Liver (tissue), 3 donors: ENCODE results near the gene SLU7.

Experiments used
- EGR1 ChIP-seq, 2 donors: IDR thresholded peaks; 2 replicates each; pipeline ENCODE4 v1.6.1; 2016 to 2018; ENCODE audit warnings: antibody characterized with exemption in 2 of 2, low read depth in 2 of 2
- FOXA1 ChIP-seq: IDR thresholded peaks from 2 replicates; pipeline ENCODE4 v1.6.1; 2016; ENCODE audit warnings: antibody characterized with exemption
- FOXA2 ChIP-seq: IDR thresholded peaks from 2 replicates; pipeline ENCODE4 v1.6.1; 2016; ENCODE audit warnings: antibody characterized with exemption
- GABPA ChIP-seq, 2 donors: IDR thresholded peaks in 1 of 2; conservative IDR thresholded peaks in 1 of 2; 2 replicates each; pipeline ENCODE4 v1.6.1; 2016; ENCODE audit warnings: antibody characterized with exemption in 2 of 2, mild to moderate bottlenecking in 1 of 2, moderate library complexity in 1 of 2
- HNF4G ChIP-seq: IDR thresholded peaks from 2 replicates; pipeline ENCODE4 v1.6.1; 2016; ENCODE audit warnings: antibody characterized with exemption
- SP1 ChIP-seq: IDR thresholded peaks from 2 replicates; pipeline ENCODE4 v1.6.1; 2018; ENCODE audit warnings: antibody characterized with exemption, mild to moderate bottlenecking
- TAF1 ChIP-seq: conservative IDR thresholded peaks from 2 replicates; pipeline ENCODE4 v1.6.1; 2016; ENCODE audit warnings: antibody characterized with exemption, mild to moderate bottlenecking
- YY1 ChIP-seq: IDR thresholded peaks from 2 replicates; pipeline ENCODE4 v1.6.1; 2016; ENCODE audit warnings: antibody characterized with exemption, mild to moderate bottlenecking
- TF ChIP-seq, protein P1 (sequence below): fragments of 150-350 bp; IDR thresholded peaks from 2 replicates; pipeline ENCODE4 v1.5.1; 2017; ENCODE audit warnings: improper control_type of control experiment, low read depth, low read length; ENCODE audit not compliant: missing input control
- TF ChIP-seq, protein P2 (sequence below): IDR thresholded peaks from 2 replicates; pipeline ENCODE4 v1.6.1; 2016; ENCODE audit warnings: antibody characterized with exemption
- TF ChIP-seq, protein P3 (sequence below): IDR thresholded peaks from 2 replicates; pipeline ENCODE4 v1.6.1; 2016; ENCODE audit warnings: antibody characterized with exemption, mild to moderate bottlenecking
- donor health status: healthy.
- donor health status: healthy.

DNA sequence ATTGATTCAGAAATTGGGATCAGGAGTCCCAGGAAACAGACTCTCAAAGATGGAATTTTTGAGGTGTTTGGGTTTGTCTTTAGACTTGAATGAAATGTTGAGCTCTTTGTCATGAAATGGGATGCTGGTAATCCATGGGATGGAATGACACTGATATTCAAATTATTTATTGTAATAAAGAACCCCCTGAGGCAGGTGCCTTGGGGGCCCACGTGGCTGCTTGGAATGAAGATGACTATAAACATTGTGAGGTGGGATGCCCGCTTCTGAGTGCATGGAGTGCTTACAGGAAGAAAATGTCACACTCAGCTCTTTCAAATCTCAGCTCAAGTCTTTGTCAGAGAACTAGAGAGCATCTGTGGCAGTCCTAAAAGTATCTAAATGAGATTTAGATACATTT is 38.8 kb downstream of the SLU7 start:
- TF ChIP-seq FOXA1 (no peak), EGR1 (IDR thresholded peaks at IDR 0.05; ENCODE audit: low read depth in 2 of 2) (no peak), GABPA (IDR thresholded peaks at IDR 0.05 in 1 of 2, conservative IDR thresholded peaks at IDR 0.05 in 1 of 2) (no peak), YY1 (no peak), SP1 (no peak), HNF4G (no peak), TAF1 (no peak), FOXA2 (no peak)
- TF ChIP-seq, protein P1, sequence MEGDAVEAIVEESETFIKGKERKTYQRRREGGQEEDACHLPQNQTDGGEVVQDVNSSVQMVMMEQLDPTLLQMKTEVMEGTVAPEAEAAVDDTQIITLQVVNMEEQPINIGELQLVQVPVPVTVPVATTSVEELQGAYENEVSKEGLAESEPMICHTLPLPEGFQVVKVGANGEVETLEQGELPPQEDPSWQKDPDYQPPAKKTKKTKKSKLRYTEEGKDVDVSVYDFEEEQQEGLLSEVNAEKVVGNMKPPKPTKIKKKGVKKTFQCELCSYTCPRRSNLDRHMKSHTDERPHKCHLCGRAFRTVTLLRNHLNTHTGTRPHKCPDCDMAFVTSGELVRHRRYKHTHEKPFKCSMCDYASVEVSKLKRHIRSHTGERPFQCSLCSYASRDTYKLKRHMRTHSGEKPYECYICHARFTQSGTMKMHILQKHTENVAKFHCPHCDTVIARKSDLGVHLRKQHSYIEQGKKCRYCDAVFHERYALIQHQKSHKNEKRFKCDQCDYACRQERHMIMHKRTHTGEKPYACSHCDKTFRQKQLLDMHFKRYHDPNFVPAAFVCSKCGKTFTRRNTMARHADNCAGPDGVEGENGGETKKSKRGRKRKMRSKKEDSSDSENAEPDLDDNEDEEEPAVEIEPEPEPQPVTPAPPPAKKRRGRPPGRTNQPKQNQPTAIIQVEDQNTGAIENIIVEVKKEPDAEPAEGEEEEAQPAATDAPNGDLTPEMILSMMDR: no peak
- TF ChIP-seq, protein P2, sequence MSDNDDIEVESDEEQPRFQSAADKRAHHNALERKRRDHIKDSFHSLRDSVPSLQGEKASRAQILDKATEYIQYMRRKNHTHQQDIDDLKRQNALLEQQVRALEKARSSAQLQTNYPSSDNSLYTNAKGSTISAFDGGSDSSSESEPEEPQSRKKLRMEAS: no peak
- TF ChIP-seq, protein P3, sequence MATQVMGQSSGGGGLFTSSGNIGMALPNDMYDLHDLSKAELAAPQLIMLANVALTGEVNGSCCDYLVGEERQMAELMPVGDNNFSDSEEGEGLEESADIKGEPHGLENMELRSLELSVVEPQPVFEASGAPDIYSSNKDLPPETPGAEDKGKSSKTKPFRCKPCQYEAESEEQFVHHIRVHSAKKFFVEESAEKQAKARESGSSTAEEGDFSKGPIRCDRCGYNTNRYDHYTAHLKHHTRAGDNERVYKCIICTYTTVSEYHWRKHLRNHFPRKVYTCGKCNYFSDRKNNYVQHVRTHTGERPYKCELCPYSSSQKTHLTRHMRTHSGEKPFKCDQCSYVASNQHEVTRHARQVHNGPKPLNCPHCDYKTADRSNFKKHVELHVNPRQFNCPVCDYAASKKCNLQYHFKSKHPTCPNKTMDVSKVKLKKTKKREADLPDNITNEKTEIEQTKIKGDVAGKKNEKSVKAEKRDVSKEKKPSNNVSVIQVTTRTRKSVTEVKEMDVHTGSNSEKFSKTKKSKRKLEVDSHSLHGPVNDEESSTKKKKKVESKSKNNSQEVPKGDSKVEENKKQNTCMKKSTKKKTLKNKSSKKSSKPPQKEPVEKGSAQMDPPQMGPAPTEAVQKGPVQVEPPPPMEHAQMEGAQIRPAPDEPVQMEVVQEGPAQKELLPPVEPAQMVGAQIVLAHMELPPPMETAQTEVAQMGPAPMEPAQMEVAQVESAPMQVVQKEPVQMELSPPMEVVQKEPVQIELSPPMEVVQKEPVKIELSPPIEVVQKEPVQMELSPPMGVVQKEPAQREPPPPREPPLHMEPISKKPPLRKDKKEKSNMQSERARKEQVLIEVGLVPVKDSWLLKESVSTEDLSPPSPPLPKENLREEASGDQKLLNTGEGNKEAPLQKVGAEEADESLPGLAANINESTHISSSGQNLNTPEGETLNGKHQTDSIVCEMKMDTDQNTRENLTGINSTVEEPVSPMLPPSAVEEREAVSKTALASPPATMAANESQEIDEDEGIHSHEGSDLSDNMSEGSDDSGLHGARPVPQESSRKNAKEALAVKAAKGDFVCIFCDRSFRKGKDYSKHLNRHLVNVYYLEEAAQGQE: no peak
